Hindlimb muscle (tissue), 1 donor: ENCODE results near the gene SH3D19. TPM values are rescaled to one million over a fixed set of nuclear protein-coding genes. Genes with fewer than 3 reads are reported as not detected.

Experiments
- DNase-seq: peaks from one replicate; pipeline ENCODE4 v3.0.0-alpha.2; 2013
- polyA plus RNA-seq: library from polyadenylated mRNA; unstranded; fragments of 120-200 nt; gene quantifications from one replicate; pipeline ENCODE4 v1.2.1, GENCODE V29; 2013; ENCODE audit not compliant: insufficient read length

Gene SH3D19
- polyA plus RNA-seq, 1 donor, result 26.1 TPM

- no peak for DNase-seq
Observed at GRCh38 chr4:151184523-151185458, 140.6 kb downstream of the SH3D19 start.

- DNase-seq, result no peak
Observed at GRCh38 chr4:151182455-151182996, 142.9 kb downstream of the SH3D19 start.

DNA sequence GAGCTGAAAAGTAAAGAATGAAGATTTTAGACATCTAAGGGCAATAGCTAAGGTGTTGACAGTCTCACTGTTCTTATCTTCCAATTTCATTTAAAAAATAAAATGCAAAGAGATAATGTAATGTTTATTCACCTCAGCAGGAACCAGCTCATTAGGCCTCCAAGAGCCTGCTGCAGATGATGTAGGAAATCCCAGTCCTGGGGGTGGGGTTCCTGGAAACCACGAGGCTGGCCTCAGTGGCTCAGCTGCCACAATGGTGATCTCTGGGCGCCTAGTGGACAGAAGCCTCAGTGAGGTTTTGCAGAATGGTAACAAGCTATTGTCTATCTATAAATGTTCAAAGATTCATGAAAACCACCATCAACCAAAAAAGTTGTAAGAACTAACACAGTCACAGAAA, 148.7 kb downstream of the SH3D19 start:
- no peak for DNase-seq

DNA sequence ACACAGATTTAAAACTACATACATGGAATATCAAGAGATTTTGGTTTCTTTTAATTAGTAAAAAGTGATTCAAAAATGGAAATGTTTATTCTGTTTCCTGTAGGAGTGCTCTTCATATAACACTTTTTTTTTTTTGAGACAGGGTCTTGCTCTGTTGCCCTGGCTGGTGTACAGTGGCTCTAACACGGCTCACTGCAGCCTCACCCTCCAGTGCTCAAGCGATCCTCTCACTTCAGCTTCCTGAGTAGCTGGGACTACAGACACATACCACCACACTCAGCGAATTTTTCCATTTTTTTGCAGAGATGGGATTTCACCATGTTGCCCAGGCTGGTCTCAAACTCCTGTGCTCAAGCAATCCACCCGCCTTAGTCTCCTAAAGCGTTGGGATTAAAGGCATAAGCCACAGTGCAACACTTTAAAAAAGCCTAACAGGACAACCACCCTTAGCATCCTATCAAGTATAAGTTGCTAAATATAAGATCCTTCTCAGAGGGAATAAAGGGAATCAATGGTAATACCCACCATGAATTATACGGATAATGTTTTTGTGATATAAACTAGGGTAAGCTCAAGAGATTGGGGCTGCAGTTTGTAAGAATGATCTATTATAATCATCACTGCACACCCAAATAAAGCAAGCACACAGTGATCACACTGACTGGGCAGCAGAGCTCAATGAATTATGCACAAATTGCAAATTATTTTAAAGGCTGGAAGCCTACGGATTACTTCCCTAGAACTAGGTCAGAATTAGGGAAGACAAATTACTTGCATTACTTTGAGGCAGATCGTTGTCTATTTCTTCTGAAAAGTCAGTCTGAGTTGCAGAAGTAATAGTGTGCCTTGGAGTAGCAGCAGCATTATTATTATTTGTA, 149.4 kb downstream of the SH3D19 start:
- DNase-seq, result no peak

DNA sequence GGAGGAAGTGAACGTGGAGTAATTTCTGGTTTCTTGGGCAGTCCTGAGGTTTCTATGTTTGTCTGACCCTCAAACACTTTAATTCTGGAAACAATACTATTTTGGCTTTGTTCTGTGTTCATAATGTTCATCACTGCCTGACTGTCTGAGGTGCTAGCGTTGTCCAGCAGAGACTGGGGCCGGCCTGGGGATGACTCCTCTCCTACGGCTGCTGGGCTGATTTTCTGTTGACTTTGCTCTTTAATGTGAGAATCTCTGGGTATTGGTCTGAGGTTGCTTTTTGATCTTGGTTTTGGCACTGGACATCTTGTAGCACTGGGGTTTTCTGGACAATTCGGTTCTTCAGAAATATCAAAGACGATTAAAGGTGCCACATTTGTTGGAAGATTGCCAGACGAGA, 150.2 kb downstream of the SH3D19 start:
- no peak for DNase-seq

GRCh38 chr4:151174784-151175183, 150.6 kb downstream of the SH3D19 start:
- DNase-seq, result no peak

DNA sequence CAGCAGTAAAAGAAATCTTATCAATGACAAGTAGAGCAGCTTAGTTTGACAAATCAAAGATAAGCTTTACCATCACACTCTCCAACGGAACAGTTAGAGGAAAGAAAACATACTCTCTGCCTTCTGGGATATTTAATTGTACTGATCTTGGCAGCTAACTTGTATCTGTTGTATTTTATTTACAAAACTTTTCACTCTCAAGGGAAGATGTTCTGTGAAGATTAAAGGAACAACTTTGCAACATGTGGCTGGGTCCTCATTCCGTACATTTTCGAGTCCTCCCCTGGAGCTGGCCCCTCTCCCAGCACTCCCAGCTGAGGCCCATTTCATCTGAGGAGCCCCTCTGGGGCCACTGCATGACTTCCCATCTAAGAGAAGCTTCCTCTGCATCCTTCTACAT, 151.5 kb downstream of the SH3D19 start:
- DNase-seq, result peak; percentile 27

DNA sequence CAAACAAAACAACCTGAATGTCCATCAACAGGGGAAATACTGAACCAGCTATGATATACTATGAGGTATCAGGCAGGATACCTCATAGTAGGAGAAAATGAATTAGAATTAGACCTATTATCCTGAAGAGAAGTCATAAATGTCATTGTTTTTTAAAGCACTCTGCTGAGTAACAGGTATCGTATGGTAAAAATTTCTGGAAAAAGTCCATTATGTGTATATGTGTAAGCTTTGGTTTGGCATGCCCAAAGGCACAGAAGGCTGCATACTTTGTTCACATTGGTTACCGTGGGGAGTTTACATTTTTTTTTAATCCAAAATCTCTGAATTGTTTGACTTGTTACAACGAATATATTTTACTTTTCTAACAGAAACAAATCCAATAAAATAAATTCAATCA, 155.5 kb downstream of the SH3D19 start:
- no peak for DNase-seq

- DNase-seq, result peak; percentile 84
Observed at GRCh38 chr4:151169223-151169622, 156.2 kb downstream of the SH3D19 start.

GRCh38 chr4:151167561-151167960, 157.8 kb downstream of the SH3D19 start:
- DNase-seq, result no peak

DNA sequence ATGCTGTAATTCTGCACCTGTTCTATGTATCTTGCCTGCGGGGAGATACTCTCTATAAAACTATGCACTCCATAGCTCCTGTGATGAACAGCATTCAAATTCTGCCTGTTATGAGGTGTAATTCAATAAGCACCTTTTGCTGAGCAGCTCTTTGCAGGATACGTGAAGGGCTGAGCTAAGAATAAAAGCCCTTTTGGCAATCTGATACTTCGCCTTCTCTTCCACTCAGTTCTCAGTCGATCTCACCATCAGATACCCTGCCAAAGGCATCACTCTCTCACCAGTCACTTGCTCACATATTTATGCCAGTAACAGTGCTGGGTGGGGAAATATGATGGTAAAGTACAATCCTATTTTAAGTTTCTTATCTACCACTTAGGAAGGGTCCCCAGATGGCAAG, 158.8 kb downstream of the SH3D19 start:
- no peak for DNase-seq

- no peak for DNase-seq
Observed at GRCh38 chr4:151165205-151166000, 160.0 kb downstream of the SH3D19 start.

DNA sequence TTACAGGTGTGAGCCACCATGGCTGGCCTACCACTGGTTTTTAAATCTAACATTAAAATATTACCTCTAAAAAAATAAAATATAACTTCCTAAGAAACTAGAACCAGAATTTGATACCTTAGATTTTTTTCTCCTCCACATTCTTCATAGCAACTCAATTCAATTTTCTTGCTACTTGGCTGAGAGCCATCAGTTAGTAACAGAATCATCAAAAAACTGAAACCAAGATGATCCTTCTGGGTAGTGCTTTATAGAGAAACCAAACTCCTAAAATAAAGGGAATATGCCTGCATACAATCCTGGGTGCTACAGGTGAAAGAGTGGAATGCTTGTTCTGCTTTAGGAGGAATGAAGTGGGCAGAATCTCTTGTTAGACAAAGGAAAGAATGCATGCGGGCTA, 161.6 kb downstream of the SH3D19 start:
- DNase-seq, result no peak

DNA sequence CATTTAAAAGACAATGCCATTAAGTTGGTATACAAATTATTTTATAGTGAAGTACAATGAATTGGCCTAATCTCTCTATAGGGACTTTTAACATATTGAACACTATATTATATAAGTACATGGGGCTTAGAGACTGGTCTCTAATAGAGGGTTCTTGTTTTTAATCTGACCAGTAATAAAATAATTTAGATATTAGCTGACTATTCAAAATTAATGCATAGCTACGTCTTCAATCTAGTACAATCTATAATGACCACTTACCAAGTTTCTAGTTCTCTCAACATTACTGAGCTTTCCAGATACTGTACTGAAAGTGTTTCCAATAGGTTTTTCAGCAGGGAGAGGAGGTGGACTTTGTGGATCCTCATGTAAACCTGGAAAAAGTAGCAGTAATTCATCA, 166.4 kb downstream of the SH3D19 start:
- DNase-seq, result no peak

DNA sequence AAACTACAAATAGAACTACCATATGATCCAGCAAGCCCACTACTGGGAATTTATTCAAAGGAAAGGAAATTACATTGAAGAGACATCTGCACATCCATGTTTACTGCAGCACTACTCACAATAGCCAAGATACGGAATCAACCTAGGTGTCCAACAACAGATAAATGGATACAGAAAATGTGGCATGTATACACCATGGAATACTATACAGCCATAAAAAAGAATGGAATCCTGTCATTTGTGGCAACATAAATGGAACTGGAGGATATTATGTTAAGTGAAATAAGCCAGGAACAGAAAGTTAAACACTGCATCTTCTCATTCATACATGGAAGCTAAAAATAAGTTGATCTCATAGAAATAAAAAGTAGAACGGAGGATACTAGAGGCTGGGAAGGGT, 167.9 kb downstream of the SH3D19 start:
- no peak for DNase-seq

- no peak for DNase-seq
Observed at GRCh38 chr4:151153585-151153984, 171.8 kb downstream of the SH3D19 start.

DNA sequence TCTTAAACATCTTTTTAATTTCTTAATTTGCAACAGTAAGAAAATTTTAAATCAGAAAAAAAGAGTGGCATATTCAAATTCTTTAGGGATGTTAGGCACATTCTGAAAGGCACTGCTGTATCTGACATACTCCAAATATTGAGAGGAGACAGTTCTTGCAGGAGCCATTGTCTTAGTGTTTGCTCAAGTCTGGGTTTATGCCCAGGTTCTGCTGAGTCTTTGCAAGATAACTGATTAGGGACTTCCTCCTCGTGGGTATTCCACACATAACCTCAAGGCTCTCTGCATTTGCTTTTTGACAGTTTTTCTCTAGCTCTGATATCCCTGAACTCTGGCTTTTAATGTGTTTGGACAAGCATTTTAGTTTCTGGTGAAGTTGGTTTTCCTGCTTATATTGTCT, 173.4 kb downstream of the SH3D19 start:
- DNase-seq, result no peak

DNA sequence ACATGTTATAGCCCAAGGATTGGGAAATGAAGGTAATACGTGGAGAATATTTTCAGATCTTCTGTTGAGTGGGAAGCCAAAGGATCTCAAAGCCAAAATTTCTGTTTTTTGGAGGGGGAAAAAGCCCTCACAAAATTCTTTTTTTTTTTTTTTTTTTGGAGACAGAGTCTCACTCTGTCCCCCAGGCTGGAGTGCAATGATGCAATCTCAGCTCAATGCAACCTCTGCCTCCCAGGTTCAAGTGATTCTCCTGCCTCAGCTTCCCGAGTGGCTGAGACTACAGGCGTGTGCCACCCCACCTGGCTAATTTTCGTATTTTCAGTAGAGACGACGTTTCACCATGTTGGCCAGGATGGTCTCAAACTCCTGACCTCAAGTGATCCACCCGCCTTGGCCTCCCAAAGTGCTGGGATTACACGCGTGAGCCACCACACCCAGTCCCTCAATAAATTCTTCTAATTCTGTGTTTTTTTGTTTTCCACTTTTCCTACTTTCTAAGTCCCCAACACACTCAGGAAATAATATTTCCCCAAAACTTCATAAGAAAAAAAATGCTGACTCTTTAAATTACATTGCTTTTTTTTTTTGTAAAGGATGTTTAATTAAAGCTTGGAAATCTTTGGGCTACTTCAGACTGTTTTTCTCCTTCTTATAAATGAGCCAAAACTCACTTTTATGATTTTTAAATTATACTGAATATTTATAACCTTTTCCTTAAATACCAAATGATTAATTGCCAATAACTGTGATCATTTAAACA, 174.4 kb downstream of the SH3D19 start:
- DNase-seq, result no peak

DNA sequence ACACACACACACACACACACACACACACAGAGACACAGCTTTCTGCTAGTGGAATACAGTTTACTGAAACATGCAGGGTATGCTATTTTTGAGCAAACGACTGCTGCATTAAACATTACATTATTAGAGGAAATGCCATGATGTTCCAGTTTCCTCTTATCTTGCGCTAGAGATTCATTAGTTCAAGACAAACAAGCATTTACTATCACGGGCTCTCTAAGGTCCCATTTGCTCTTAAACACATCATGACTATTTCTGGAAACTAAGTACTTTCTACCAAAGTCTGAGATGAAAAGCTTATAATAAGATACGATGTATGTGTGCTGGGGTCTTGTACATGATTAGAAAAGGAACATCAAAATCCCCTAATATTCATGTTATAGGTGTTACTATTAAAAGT, 177.1 kb downstream of the SH3D19 start:
- DNase-seq, result no peak

DNA sequence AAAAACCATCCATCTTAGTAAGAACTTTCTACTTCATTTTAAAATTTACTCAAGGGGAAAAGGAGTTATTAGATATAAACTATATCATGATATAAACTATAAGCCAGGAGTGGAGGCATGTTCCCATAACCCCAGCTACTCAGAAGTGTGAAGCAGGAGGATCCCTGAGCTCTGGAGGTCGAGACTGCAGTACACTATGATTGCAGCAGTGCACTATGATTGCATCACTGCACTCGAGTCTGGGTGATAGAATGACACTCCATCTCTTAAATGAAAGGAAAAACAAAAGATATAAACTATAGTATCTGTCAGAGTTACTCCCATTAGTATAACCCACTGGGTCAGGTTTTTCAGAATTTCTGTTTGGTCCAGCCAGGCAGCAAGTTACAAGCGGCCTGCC, 178.4 kb downstream of the SH3D19 start:
- DNase-seq, result no peak

DNA sequence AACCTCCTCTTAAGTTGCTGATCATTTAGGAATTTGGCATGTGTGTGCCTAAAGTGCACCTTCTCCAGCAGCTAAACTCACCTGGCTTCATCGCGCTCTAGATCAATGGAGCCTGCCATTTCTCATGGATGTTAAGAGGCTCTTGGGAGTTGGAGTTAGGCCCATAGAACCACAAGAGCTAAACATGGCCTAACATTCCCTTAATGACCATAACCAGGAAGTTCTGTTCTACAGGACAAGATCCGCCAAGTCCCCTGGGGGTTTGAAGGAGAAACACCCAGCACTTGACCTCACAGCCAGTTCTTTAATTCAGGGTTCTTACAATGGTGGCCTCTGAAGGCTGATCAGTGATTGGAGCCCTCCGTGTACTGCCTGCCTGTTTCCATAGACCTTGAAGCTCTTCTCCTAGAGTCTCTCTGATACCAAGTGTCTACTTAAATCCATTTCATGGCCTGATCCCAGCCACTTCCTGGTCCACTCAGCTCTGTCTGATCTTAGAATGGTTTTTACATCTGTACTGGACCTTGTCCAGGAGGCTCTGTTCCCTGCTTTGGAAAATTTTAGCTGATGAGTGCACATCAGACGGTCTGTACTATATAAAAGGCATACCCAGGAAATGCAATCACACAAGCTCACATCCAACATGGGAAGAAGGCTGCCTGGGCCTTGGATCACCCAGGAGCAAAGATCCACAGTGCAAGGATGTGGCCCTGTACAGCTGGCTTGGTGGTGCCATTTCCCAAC, 180.9 kb downstream of the SH3D19 start:
- DNase-seq, result peak; percentile 48
